Activated CD4-positive, alpha-beta T cell treated with anti-CD3 and anti-CD28 coated beads for 4 hours (primary cell): ENCODE data around the gene C1orf159.
"Not testable (repeated sequence)": the region's sequence is repeated elsewhere in the genome, so short reads cannot be mapped to it uniquely, and the experiment has no call there.

Experiments
- DNase-seq, 2 donors: peaks; one replicate each; pipeline ENCODE4 v3.0.0-alpha.2; 2020

The C1orf159 gene

DNA sequence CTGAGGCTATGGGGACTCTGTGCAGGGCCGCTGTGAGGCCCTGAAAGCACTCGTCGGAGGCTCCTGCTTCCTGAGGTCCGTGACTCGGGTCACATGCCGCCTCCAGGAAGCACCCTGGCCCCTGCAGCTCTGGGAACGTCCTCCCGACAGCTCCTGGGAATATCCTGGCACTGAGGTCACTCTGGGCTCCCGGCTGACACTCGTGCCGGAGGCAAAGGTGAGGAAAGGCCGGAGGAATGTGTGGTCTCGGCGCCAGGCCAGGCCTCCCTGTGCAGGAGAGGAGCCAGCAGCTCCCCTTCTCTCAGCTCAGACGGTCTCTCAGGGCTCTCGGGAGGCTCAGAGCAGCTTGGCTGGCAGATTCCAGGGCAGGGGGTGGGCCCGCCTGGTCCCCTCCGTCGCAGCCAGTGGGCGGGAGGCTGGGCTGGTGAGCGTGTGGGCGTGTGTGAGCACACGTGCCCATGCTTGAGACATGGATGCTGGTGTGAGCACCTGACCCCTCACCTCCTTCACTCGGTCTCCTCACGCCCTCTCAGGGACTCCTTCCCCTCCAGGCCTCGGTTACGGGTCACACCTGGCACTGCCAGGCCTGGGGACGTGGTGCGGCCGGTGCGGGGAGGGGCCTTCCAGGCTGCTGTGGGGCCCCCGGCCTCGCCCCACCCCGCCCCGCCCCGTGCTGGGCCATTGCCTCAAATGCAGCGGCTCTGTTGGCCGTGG lies 36.3 kb downstream of the C1orf159 start:
- peak in 1 of 2 donors; percentile 43 for DNase-seq

DNA sequence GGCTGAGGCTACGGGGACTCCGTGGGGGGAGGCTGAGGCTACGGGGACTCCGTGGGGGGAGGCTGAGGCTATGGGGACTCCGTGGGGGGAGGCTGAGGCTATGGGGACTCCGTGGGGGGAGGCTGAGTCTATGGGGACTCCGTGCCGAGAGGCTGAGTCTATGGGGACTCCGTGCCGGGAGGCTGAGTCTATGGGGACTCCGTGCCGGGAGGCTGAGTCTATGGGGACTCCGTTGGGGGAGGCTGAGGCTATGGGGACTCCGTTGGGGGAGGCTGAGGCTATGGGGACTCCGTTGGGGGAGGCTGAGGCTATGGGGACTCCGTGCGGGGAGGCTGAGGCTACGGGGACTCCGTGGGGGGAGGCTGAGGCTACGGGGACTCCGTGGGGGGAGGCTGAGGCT lies 38.5 kb downstream of the C1orf159 start:
- DNase-seq, result not testable (repeated sequence)

GRCh38 chr1:1075148-1075935 lies 40.5 kb downstream of the C1orf159 start:
- no peak for DNase-seq

DNA sequence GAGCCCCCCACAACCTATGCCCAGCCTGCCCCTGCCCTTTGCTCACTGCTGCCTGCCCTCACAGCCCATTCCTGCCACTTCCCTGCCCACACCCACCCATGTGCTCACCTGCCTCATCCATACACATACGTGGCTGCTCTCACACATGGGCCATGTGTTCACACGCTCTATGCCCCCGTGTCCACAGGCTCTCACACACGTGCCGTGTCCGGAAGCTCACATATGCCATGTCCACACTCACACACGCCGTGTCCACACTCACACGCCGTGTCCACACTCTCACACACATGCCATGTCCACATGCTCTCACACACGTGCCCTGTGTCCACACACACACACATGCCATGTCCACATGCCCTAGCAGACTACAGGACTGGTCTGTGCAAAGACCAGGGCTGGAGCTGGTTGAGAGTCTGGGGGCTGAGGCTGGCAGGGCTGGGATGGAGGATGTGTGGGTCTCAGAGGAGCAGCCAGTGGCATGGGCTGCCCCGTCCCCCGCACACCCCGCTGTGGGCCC lies 41.2 kb downstream of the C1orf159 start:
- DNase-seq, result no peak

GRCh38 chr1:1073743-1074587 lies 41.9 kb downstream of the C1orf159 start, which contains the start of gene RNF223:
RNF223 (minus strand) TSS chr1:1074306; CDS start chr1:1072566, 1,740 bp downstream.
- no peak for DNase-seq

DNA sequence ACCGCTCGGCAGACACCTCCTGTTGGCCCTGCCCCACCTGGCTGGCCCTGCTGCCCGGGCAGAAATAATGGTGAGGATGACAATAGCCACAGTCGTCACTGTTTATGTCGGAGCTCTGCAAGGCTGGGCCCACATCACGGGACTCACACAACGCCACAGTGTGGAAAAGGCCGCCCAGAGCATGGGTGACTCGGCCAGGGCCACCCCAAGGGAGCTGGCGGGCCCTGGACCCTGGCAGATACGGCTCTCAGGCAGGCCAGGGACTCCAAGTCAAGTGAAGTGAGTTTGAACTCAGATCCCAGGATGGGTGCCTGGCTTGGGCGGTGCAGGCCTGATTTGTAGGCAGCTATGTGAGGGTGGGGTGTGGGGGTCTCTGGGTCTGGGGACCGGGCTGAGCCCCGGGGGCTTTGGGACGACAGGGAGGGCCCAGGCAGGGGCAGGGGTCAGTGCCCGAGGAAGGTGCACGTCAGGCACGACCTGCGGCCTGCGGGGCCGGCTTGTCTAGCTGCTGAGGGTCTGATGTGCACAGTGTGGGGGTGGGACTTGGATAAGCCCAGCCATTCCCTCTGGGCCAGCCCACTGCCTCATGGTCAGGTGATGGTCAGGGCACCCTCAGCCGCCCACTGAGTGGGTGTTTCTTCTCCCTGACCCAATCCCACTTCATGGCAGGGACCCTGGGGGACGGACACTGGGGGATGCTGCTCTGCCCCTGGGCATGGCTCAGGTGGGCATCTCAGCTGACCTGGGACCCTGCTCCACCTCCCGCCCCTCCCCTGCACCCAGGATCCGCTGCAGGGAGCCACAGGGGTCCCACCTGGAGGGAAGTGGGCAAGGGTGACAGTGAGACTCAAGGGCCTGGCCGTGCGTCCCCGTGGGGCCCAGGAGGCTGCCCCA lies 42.8 kb downstream of the C1orf159 start:
- no peak for DNase-seq

GRCh38 chr1:1072299-1072848 lies 43.5 kb downstream of the C1orf159 start:
- DNase-seq, result no peak

- no peak for DNase-seq
Measured at GRCh38 chr1:1071486-1072298, 44.2 kb downstream of the C1orf159 start.

GRCh38 chr1:1069711-1070676 lies 45.9 kb downstream of the C1orf159 start:
- DNase-seq, result no peak

DNA sequence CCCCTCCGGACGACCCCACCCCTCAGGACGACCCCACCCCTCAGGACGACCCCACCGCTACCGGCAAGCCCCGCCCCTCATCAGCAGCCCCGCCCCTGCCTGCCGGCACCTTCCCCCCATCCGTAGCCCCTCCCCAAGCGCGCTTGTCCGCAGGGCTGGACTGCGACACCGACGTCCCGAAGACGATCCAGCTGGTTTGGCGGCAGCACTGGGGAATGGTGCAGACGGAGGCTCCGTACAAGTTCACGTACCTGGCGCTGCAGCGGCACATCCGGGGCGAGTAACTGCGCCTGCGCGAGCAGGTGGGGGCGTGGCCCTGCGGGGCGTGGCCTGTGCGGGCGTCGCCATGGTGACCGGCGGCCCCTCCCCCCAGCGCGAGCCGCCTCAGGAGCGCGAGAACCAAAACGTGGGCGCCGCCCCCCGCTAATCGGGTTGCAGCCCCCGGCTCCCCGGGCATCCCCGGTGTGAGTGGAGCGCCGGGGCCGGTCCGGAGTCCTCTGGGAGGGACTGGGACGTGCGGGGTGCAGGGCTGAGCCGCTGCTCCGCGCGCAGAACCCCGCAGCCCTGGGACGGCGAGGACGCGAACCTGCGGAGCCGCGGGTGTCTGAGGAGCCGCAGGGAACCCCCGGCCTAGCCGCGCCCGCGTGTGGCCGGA lies 46.7 kb downstream of the C1orf159 start:
- DNase-seq, result peak; percentile 87 to 91

DNA sequence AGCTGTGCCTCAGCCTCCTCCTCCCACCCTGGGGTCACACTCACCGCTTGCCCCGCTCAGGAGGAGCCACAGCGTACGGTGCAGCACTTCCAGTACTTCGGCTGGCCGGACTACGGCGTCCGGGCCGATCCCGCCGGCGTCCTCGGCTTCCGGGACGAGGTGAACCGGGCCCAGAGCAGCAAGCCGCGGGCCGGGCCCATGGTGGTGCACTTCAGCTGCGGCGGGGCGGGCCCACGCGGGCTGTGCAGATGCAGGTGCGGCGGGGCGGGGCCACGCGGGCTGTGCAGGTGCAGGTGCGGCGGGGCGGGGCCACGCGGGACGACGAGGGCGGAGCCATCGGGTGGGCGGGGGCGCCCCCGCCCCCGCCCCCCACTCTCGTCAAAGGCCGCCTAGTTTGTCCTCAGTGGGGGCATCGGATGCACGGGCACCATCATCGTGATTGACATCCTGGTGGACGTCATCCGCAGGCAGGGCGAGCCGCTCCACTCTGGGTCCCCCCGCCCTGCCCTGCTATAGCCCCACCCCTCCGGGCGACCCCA lies 47.3 kb downstream of the C1orf159 start:
- peak; percentile 42 to 49 for DNase-seq

DNA sequence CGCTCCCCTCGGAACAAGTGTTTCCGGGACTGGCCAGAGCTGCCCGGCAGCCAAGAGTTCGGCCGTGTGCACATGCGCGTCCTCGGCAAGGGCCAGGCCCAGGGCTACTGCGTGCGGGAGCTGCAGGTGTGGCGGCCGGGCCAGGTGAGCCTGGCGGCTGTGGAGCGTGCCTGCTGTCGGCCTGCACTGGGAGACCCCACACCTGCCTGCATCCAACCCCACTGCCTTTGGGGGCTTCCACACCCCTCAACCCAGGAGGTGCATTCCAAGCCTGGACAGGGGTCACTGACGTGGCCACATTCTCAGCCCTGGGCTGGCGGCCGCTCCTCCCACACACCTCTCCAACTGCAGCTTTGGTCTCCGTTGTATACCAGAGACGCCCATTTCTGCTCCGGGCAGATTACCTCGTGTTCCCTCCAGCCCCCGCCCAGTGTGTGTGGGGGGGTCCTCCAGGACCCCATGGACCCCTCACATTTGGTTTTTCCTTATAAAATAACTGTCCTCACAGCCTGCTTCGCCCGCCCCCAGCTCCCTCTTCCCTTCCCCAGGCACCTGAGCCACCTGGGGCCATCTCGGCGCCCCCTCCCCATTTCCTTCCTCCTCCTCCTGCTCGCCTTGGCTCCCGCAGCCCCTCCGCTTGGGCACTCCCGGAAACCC lies 47.9 kb downstream of the C1orf159 start:
- DNase-seq, result no peak

DNA sequence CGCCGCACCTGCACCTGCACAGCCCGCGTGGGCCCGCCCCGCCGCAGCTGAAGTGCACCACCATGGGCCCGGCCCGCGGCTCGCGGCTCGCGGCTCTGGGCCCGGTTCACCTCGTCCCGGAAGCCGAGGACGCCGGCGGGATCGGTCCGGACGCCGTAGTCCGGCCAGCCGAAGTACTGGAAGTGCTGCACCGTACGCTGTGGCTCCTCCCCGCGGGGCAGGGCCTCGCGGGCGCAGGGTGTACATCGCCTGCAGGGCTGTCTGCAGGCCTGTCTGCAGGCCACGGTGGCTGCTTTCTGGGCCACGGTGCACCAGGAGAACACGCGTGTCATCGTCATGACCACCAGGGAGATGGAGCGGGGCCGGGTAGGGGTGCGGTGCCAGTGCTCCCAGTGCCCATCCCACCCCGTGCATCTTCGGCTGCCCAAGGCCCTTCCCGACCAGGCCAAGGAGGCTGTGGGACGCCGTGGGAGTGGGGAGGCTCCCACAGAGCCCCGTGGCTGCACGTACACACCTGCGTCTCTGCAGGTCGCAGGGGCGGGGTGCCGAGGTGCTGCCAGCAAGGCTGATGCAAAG lies 48.5 kb downstream of the C1orf159 start:
- no peak for DNase-seq

DNA sequence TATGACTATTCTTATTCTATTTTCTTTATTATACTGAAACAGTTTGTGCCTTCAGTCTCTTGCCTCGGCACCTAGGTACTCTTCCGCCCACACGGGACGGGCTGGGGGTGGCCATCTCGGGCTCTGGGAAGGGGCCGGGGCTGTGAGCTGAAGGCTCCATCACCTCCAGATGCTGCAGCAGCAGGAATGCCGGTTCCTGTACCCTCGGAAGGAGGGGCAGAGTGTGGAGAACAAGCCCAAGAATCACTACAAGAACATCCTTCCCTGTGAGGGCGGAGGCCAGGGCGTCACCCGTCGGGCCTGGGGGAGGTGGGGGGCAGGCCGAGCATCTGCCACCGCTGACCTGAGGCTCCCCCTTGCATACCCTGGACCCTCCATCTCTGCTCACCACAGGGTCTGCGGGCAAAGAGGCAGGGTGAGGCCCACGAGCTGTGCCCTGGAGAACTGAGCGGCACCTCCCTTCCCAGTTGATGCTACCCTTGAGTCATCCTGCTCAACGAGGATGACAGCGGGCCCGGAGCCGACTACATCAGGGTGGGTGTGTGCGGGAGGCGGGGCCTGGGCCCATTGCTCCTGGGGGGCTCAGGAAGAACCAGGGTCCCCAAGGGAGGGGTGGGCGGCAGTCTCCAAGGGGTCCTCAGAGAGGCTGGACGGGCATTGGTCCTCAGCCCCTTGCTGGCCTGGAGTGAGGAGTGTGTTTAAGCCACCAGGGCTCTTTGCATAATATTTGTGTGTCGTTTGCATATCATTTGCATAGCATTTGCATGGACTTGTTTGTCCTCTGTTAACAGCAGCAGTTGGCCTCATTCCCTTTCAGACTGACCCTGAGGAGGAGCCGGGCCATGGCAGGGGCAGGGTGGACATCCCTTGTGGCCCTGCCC lies 49.2 kb downstream of the C1orf159 start:
- peak in 1 of 2 donors; percentile 34 for DNase-seq

DNA sequence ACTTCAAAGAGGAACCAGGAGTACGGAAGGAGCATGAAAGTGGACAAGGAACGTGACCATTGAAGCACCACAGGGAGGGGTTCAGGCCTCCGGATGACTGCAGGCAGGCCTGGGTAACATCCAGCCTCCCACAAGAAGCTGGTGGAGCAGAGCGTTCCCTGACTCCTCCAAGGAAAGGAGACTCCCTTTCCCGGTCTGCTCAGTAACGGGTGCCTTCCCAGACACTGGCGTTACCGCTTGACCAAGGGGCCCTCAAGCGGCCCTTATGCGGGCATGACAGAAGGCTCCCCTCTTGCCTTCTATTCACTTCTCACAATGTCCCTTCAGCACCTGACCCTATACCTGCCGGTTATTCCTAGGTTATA lies 50.0 kb downstream of the C1orf159 start:
- not testable (repeated sequence) for DNase-seq

DNA sequence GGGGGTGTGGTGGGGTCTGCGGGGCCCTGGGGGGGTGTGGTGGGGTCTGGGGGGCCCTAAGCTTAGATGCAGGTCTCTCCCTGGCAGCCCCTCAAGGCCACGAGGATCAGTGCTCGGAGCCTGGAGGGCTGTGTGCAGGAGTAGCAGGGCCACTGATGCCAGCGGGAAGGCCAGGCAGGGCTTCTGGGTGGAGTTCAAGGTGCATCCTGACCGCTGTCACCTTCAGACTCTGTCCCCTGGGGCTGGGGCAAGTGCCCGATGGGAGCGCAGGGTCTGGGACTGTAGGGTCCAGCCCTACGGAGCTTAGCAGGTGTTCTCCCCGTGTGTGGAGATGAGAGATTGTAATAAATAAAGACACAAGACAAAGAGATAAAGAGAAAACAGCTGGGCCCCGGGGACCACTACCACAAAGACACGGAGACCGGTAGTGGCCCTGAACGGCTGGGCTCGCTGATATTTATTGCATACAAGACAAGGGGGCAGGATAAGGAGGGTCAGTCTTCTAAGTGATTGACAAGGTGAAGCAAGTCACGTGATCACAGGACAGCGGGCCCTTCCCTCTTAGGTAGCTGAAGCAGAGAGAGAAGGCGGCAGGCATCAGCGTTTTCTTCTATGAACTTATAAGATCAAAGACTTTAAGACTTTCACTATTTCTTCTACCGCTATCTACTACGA lies 50.5 kb downstream of the C1orf159 start:
- DNase-seq, result no peak
